D721Med (cell line): ENCODE measurements around the gene KRTAP10-12.

Experiments
- DNase-seq: peaks from one replicate; pipeline ENCODE4 v3.0.0; 2011; ENCODE audit warnings: low spot score; ENCODE audit not compliant: insufficient read length
- FAIRE-seq: peaks from 2 replicates; lab custom pipeline; 2011; peaks lifted over from hg19 to GRCh38; lab: Jason Lieb, UNC
- CTCF ChIP-seq: IDR thresholded peaks from 2 replicates; pipeline ENCODE4 v1.5.1; 2012; ENCODE audit warnings: mild to moderate bottlenecking, control low read depth; ENCODE audit not compliant: insufficient read depth; ENCODE audit errors: missing control alignments

Gene KRTAP10-12

GRCh38 chr21:44695641-44696040, 1.3 kb upstream of the KRTAP10-12 start:
- no peak for TF ChIP-seq CTCF
- DNase-seq = no peak
- FAIRE-seq = no peak

DNA sequence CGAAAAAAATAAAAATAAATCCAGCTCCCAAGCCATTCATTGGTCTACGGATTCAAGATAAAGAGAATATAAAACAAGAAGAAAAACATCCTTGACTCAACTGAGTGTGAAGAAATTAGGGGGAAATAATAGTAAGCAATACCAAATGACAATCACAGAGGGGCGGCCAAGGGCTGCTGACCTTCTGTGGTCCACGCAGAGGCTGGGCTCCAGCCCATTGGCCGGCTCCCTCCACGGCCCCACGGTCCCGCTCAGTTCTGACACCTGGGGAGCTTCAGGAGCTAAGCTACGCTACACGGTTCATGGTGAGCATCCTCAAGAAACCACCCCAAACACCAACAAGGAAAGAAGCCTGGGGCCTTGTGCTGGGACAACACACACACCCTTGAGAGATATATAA, 400 bp upstream of the KRTAP10-12 start:
- no peak for FAIRE-seq

GRCh38 chr21:44697811-44698734, 1.1 kb downstream of the KRTAP10-12 start:
- DNase-seq = no peak
- FAIRE-seq = no peak
- no peak for TF ChIP-seq CTCF

More for the DNA sequence above, 400 bp upstream of the KRTAP10-12 start:
- TF ChIP-seq CTCF = no peak
- no peak for DNase-seq

DNA sequence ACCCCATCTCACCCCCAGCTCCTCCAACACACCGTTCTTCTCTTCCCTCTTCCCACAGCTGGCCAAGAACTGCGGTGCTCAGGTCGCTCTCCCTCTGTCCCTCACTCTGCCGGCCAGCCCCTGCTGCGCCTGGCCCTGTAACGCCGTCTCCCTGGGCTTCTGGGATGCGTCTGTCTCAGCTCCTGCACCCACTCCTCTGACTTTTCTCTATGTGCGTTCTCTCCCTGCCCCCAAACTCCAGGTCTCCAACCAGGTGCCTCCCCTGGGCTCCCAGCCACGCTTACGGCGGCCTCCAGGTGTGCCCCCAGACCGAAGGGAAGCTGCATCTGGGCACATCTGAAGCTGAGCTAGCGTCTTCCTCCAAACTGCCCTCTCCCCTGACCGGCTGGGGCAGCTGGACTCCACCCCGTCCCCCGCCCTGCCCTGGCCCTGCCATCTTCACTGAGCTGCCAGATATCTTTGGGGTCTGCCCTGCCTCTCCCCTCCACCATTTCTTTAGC, 2.6 kb downstream of the KRTAP10-12 start:
- no peak for FAIRE-seq
- TF ChIP-seq CTCF = no peak
- no peak for DNase-seq

DNA sequence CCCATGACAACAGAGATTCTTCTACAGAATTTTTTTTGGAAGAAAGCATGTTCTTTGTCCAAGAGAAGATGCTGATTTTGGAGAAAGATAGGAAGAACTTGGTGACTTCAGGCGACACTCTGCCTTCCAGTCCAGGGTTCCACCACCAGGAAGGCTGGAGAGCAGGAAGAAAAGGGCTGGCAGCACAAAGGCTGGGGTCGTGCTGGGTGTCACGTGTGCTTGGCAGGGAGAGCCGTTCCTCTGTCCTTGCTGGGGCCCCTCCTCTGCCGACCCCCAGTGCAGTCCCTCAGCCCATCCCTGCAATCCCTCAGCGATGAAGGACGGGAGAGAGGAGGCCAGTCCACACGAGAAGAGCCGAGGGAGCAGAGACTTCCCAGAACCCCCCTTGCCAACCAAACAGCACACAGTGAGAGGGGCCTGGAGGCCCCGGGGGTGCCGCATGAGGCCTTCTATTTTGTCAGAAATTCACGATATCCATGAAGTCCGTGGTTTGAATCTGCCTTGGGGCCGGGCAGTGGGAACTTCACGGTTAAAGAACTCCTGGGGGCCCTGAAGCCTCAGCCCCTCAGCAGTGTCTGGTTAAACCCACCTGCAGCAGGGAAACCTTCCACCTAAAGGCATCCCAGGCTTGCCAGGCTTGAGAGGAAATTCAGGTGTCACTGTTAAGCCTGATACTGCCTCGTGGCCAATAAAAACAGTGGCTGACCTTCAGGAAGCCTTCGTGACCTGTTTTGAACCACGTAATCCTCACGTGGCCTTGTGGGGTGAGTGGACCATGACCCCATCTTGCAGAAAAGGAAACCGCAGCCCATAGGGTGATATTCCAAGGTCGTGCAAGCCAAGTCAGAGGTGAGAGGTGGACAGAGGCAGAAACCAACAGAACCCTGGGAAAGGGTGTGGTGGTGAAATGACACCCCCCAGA, 3.4 kb downstream of the KRTAP10-12 start:
- DNase-seq = no peak
- no peak for TF ChIP-seq CTCF

GRCh38 chr21:44701023-44701400, 4.0 kb downstream of the KRTAP10-12 start:
- TF ChIP-seq CTCF = no peak
- FAIRE-seq (no peak), DNase-seq (no peak)

More for the DNA sequence above, 3.4 kb downstream of the KRTAP10-12 start:
- FAIRE-seq = no peak
